HepG2 (cell line): ENCODE data around the gene SLCO1B3. TPM values are rescaled to one million over a fixed set of nuclear protein-coding genes. Genes with fewer than 3 reads are reported as not detected.

Experiments used
- ATAC-seq: fragments of 200-7000 bp; cut with Tn5 transposase; 3 replicates; pipeline ENCODE4 v1.9.1; 2020; ENCODE audit warnings: mild to moderate bottlenecking, moderate library complexity
- BruUV-seq: library from RNA; stranded (reverse); fragments of 400-500 nt; replicated peaks from 2 replicates; lab custom pipeline; 2021; lab: Mats Ljungman, UMichigan
- CTCF ChIA-PET: fragments of 300-600 bp; formaldehyde crosslinking; extraction: SDS; loops from one replicate; lab custom pipeline; 2021; ENCODE audit warnings: low total read pairs, inconsistent platforms, low intra/inter-chr PET ratio; lab: Yijun Ruan, JAX
- POLR2A ChIA-PET: fragments of 350-600 bp; sonication (Branson Sonifier 250); formaldehyde crosslinking; loops from one replicate; lab custom pipeline; 2020; ENCODE audit warnings: antibody characterized with exemption, inconsistent platforms; lab: Yijun Ruan, JAX
- DNase-seq: peaks from one replicate; pipeline ENCODE4 v3.0.0-alpha.2; 2015; ENCODE audit warnings: low spot score
- FAIRE-seq: peaks from 3 replicates; lab custom pipeline; 2011; peaks lifted over from hg19 to GRCh38; lab: Jason Lieb, UNC
- H2AFZ ChIP-seq: one replicate; pipeline ENCODE4 v1.6.1; 2011; ENCODE audit warnings: low read length, inconsistent platforms
- H3K27ac ChIP-seq: fragments of 300-600 bp; 3 replicates; pipeline ENCODE4 v1.8.0; 2011; ENCODE audit warnings: mixed run types, mild to moderate bottlenecking, mixed read lengths, low read length, inconsistent platforms; ENCODE audit not compliant: insufficient read depth; ENCODE audit errors: extremely low read length
- H3K27me3 ChIP-seq, 2 experiments: fragments of 200-600 bp in 1 of 2; 2 replicates in 1 of 2; 3 replicates in 1 of 2; pipeline versions ENCODE4 v1.6.0 to v1.8.0; 2011; ENCODE audit warnings: low read length in 2 of 2, mild to moderate bottlenecking in 2 of 2, moderate library complexity in 2 of 2, inconsistent platforms in 1 of 2; ENCODE audit not compliant: insufficient read depth in 2 of 2, control insufficient read depth in 1 of 2
- H3K36me3 ChIP-seq, 2 experiments: fragments of 200-600 bp in 1 of 2; replicated peaks in 1 of 2; 2 replicates in 1 of 2; 3 replicates in 1 of 2; pipeline versions ENCODE4 v1.5.1 to v1.8.0; 2011; ENCODE audit warnings: low read length in 2 of 2, inconsistent platforms in 1 of 2; ENCODE audit not compliant: insufficient read depth in 2 of 2, control insufficient read depth in 1 of 2
- H3K4me1 ChIP-seq: 2 replicates; pipeline ENCODE4 v1.5.1; 2012; ENCODE audit warnings: low read length, inconsistent platforms; ENCODE audit not compliant: insufficient read depth
- H3K4me2 ChIP-seq: 2 replicates; pipeline ENCODE4 v1.6.0; 2011; ENCODE audit warnings: low read depth, low read length, inconsistent platforms
- H3K4me3 ChIP-seq, 3 experiments: fragments of 200-600 bp in 1 of 3; sonication (generic), shearing (Covaris generic) in 1 of 3; replicated peaks in 1 of 3; 2 replicates each; pipeline ENCODE4 v1.5.1; 2011 to 2016; ENCODE audit warnings: low read length in 3 of 3, inconsistent platforms in 2 of 3, low read depth in 2 of 3, mild to moderate bottlenecking in 2 of 3, control low read depth in 1 of 3, mixed read lengths in 1 of 3; ENCODE audit not compliant: insufficient read depth in 1 of 3
- H3K79me2 ChIP-seq: one replicate; pipeline ENCODE4 v1.6.1; 2011; ENCODE audit warnings: low read length, inconsistent platforms; ENCODE audit not compliant: insufficient read depth
- H3K9ac ChIP-seq: 2 replicates; pipeline ENCODE4 v1.6.0; 2011; ENCODE audit warnings: mild to moderate bottlenecking, low read depth, low read length, inconsistent platforms; ENCODE audit not compliant: insufficient read depth
- H3K9me3 ChIP-seq: 2 replicates; pipeline ENCODE4 v1.5.1; 2012; ENCODE audit warnings: mild to moderate bottlenecking, low read length
- H4K20me1 ChIP-seq: 2 replicates; pipeline ENCODE4 v1.6.0; 2011; ENCODE audit warnings: inconsistent platforms, mild to moderate bottlenecking, low read length, moderate library complexity; ENCODE audit not compliant: insufficient read depth
- BCL3 ChIP-seq: sonication (generic); formaldehyde crosslinking; IDR thresholded peaks from 2 replicates; pipeline ENCODE4 v1.5.1; 2020; ENCODE audit warnings: mild to moderate bottlenecking, missing genetic modification reagents, moderate library complexity
- DNMT3B ChIP-seq: conservative IDR thresholded peaks from 2 replicates; pipeline ENCODE4 v1.6.1; 2016; ENCODE audit warnings: missing biosample characterization, control low read depth
- DR1 ChIP-seq: sonication (generic); formaldehyde crosslinking; IDR thresholded peaks from 2 replicates; pipeline ENCODE4 v1.8.0; 2021; ENCODE audit warnings: mild to moderate bottlenecking, missing genetic modification reagents, inconsistent platforms
- ESRRA ChIP-seq: sonication (generic); formaldehyde crosslinking; IDR thresholded peaks from 2 replicates; pipeline ENCODE4 v1.5.1; 2020; ENCODE audit warnings: mild to moderate bottlenecking, low read depth, missing genetic modification reagents
- MXD4 ChIP-seq: IDR thresholded peaks from 2 replicates; pipeline ENCODE4 v1.6.1; 2016; ENCODE audit warnings: mild to moderate bottlenecking, missing biosample characterization, missing genetic modification reagents
- WIZ ChIP-seq: sonication (generic); formaldehyde crosslinking; IDR thresholded peaks from 2 replicates; pipeline ENCODE4 v1.5.1; 2020; ENCODE audit warnings: mild to moderate bottlenecking, missing genetic modification reagents
- ZSCAN5A ChIP-seq: sonication (generic); formaldehyde crosslinking; IDR thresholded peaks from 2 replicates; pipeline ENCODE4 v1.8.0; 2022; ENCODE audit warnings: mild to moderate bottlenecking, missing genetic modification reagents, borderline replicate concordance
- WGBS: methylation state at CpG from one replicate; pipeline ENCODE4 v1.1.6; 2017; ENCODE audit warnings: low lambda C conversion rate; 5-methylcytosine and 5-hydroxymethylcytosine counted together
- in situ Hi-C: cut with HindIII; loops from 2 replicates; pipeline ENCODE4 v1.10.0; 2017; ENCODE audit warnings: low pct_unique_long_range_greater_than_20kb; ENCODE audit not compliant: extremely low pct_ligation_motif_present
- intact Hi-C: fragments of 100-400 bp; cut with micrococcal nuclease; formaldehyde crosslinking; loops from one replicate; pipeline ENCODE4 v1.10.0; 2022; ENCODE audit not compliant: unreplicated experiment
- polyA plus RNA-seq, 8 experiments: library from polyadenylated mRNA; depleted of rRNA in 3 of 8; stranded (reverse) in 7 of 8; unstranded in 1 of 8; fragments of >200 nt; fragmentation: Illumina TruSeq in 4 of 8; extraction: Trizol in 4 of 8; gene quantifications; 2 replicates each; pipeline versions ENCODE4 v1.2.1 to v1.2.3, GENCODE V29; 2011 to 2016; ENCODE audit warnings: low read depth in 4 of 8, missing spikeins in 1 of 8, mixed read lengths in 1 of 8; ENCODE audit not compliant: insufficient read depth in 1 of 8
- total RNA-seq, 5 experiments: library from RNA; depleted of rRNA; stranded (reverse); fragments of >200 nt; fragmentation: Illumina TruSeq; extraction: Trizol; gene quantifications; 2 replicates each; pipeline ENCODE4 v1.2.3, GENCODE V29; 2016; ENCODE audit warnings: low read depth in 1 of 5

The SLCO1B3 gene
- total and polyA plus RNA-seq, 2 of the 13 experiments (the other 11 are each of a cell fraction or from before 2014, with no cell fraction given) = 0.15 TPM; not detected in 1

- TF ChIP-seq ZSCAN5A (CRISPR knock-in tag) = no peak
These were observed 4.6 kb upstream of the SLCO1B3 start (continued) for GRCh38 chr12:20805921-20806320.

GRCh38 chr12:20807192-20808080 lies 3.1 kb upstream of the SLCO1B3 start:
- 87% methylated on average over 9 of the region's 51 CpGs for WGBS
- H4K20me1 ChIP-seq = no peaks in the 10 kb centered on the region
- BruUV-seq = no TSS peak
- TF ChIP-seq DR1 (CRISPR knock-in tag) (no peak), DNMT3B (CRISPR knock-in tag) (no peak), MXD4 (CRISPR knock-in tag) (no peak), ESRRA (CRISPR knock-in tag) (no peak), WIZ (CRISPR knock-in tag) (no peak), BCL3 (no peak)
- no peaks in the 10 kb centered on the region for H3K79me2 ChIP-seq
- DNase-seq = no peak
- ChIA-PET CTCF (no interaction called here), POLR2A (no interaction called here)
- in situ Hi-C loops = loop anchor here (25.0 kb wide), 1 partner anchor 345 kb away; no protein-coding TSS in a partner anchor
- no peak for ATAC-seq
- no peak for FAIRE-seq
- no peak overlapping the region for H3K27ac ChIP-seq
- H3K9me3 ChIP-seq = no peaks in the 10 kb centered on the region
- H3K27me3 ChIP-seq = no peaks in the 10 kb centered on the region
- H2AFZ ChIP-seq = no peak overlapping the region
- peaks cover 14% of the 10 kb centered on the region for H3K4me1 ChIP-seq
- no peak overlapping the region for H3K9ac ChIP-seq
- intact Hi-C loops = no loop called here
- no peak overlapping the region for H3K4me2 ChIP-seq
- no peaks in the 10 kb centered on the region for H3K36me3 ChIP-seq
- H3K4me3 ChIP-seq = no peak overlapping the region
